Smooth muscle cell (in vitro differentiated cells): ENCODE results near the gene TBX19. TPM values are rescaled to one million over a fixed set of nuclear protein-coding genes. Genes with fewer than 3 reads are reported as not detected.

Source experiments
- DNase-seq: peaks from one replicate; lab custom pipeline; 2025; ENCODE audit not compliant: unreplicated experiment; lab: John Stamatoyannopoulos, UW
- H2AFZ ChIP-seq: fragments of 200-600 bp; sonication (generic); 2 replicates; pipeline ENCODE4 v1.6.0; 2016; ENCODE audit warnings: antibody characterized with exemption, low read depth, mild to moderate bottlenecking
- H3F3A ChIP-seq: fragments of 200-600 bp; sonication (generic); 2 replicates; pipeline ENCODE4 v1.6.0; 2017; ENCODE audit warnings: antibody characterized with exemption, low read depth
- H3K27ac ChIP-seq: fragments of 200-600 bp; sonication (generic); 2 replicates; pipeline ENCODE4 v1.5.1; 2016; ENCODE audit warnings: low read depth, mild to moderate bottlenecking
- H3K27me3 ChIP-seq: fragments of 200-600 bp; sonication (generic); 2 replicates; pipeline ENCODE4 v1.6.1; 2016; ENCODE audit warnings: low read depth, mild to moderate bottlenecking
- H3K36me3 ChIP-seq: fragments of 200-600 bp; sonication (generic); 2 replicates; pipeline ENCODE4 v1.5.1; 2016; ENCODE audit warnings: low read depth
- H3K4me1 ChIP-seq: fragments of 200-600 bp; sonication (generic); 2 replicates; pipeline ENCODE4 v1.5.1; 2016; ENCODE audit warnings: low read depth
- H3K4me2 ChIP-seq: fragments of 200-600 bp; sonication (generic); 2 replicates; pipeline ENCODE4 v1.6.0; 2016; ENCODE audit warnings: mild to moderate bottlenecking
- H3K4me3 ChIP-seq: fragments of 200-600 bp; sonication (generic); 2 replicates; pipeline ENCODE4 v1.5.1; 2016; ENCODE audit warnings: mild to moderate bottlenecking
- H3K79me2 ChIP-seq: fragments of 200-600 bp; sonication (generic); 2 replicates; pipeline ENCODE4 v1.6.0; 2016; ENCODE audit warnings: low read depth, mild to moderate bottlenecking
- H3K9ac ChIP-seq: fragments of 200-600 bp; sonication (generic); 2 replicates; pipeline ENCODE4 v1.6.0; 2016; ENCODE audit warnings: low read depth
- H3K9me3 ChIP-seq: fragments of 200-600 bp; sonication (generic); replicated peaks from 2 replicates; pipeline ENCODE4 v1.5.1; 2016; ENCODE audit warnings: low read depth
- H4K20me1 ChIP-seq: fragments of 200-600 bp; sonication (generic); 2 replicates; pipeline ENCODE4 v1.6.0; 2016; ENCODE audit warnings: low read depth
- CTCF ChIP-seq: fragments of 200-600 bp; sonication (generic); IDR thresholded peaks from 2 replicates; pipeline ENCODE4 v1.5.1; 2017; ENCODE audit warnings: borderline replicate concordance, mild to moderate bottlenecking, antibody characterized with exemption; ENCODE audit not compliant: insufficient read depth, poor library complexity, severe bottlenecking
- WGBS: methylation state at CpG from one replicate; pipeline ENCODE4 v1.1.7; 2016; ENCODE audit warnings: low lambda C conversion rate; 5-methylcytosine and 5-hydroxymethylcytosine counted together
- polyA plus RNA-seq: library from polyadenylated mRNA; unstranded; fragments of >200 nt; fragmentation: Nextera tagmentation; extraction: Ambion mirVana; gene quantifications from 2 replicates; pipeline ENCODE4 v1.2.1, GENCODE V29; 2016
- total RNA-seq: library from RNA; depleted of rRNA; stranded (reverse); fragments of >200 nt; gene quantifications from 2 replicates; pipeline ENCODE4 v1.2.3, GENCODE V29; 2014

The TBX19 gene
- total and polyA plus RNA-seq, 2 experiments from 2014 or later, result 0.47 to 3.9 TPM

DNA sequence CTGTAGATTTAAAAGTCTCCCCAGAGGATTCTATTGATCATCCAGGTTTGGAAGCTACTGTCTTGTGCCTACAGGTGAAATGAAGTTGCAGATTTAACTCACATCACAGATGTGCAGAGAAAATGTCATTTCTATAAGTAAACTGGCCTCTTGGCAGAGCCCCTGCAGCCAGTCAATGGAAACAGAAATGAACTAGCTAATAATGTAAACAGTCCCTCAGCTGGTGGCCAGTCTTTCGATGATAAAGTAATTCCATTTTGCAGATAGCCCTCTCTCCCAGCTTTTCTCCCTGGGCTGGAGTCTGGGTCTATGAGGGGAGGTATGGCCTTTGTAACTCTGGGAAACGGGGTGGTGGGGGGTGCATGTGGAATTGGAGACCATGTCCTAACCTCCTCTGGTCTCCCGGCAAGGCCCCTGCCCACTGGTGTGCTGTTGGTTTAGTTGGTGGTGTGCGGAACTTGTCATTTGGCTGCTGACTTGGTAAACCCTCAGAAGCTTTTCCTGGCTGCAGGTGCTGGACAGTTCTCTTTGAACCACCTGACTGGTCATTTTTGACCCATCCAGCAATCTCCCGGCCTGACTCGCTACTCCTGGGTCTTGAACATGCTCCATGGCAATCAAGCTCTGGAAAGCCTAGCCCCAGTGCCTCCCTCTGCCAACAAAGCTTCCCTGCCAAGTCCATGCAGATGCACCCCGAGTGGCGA, 14.9 kb downstream of the TBX19 start:
- H3K4me3 ChIP-seq, result no peak overlapping the region
- no peak overlapping the region for H3K9ac ChIP-seq
- H3F3A ChIP-seq, result peaks cover 6% of the 10 kb centered on the region
- 88% methylated on average over 8 of the region's 8 CpGs for WGBS
- no peaks in the 10 kb centered on the region for H3K79me2 ChIP-seq
- DNase-seq, result no peak
- H3K27me3 ChIP-seq, result no peaks in the 10 kb centered on the region
- no peak overlapping the region for H3K27ac ChIP-seq
- no peak overlapping the region for H2AFZ ChIP-seq
- no peaks in the 10 kb centered on the region for H3K4me1 ChIP-seq
- H4K20me1 ChIP-seq, result no peaks in the 10 kb centered on the region
- no peak overlapping the region for H3K4me2 ChIP-seq
- H3K9me3 ChIP-seq, result no peaks in the 10 kb centered on the region
- H3K36me3 ChIP-seq, result no peaks in the 10 kb centered on the region
- TF ChIP-seq CTCF, result no peak

GRCh38 chr1:168297019-168297730, 16.5 kb downstream of the TBX19 start:
- no peak for DNase-seq
- Histone ChIP-seq H3K4me3 (no peak overlapping the region), H3K79me2 (no peaks in the 10 kb centered on the region), H3K4me1 (no peaks in the 10 kb centered on the region), H3K27me3 (no peaks in the 10 kb centered on the region), H4K20me1 (no peaks in the 10 kb centered on the region), H3K36me3 (no peaks in the 10 kb centered on the region), H3K4me2 (no peak overlapping the region), H3F3A (peaks cover 6% of the 10 kb centered on the region), H3K9me3 (no peaks in the 10 kb centered on the region), H3K27ac (no peak overlapping the region), H2AFZ (no peak overlapping the region), H3K9ac (no peak overlapping the region)
- TF ChIP-seq CTCF, result no peak
- WGBS, result 32% methylated on average over 7 of the region's 7 CpGs

GRCh38 chr1:168298446-168298845, 17.8 kb downstream of the TBX19 start:
- Histone ChIP-seq H3K79me2 (no peaks in the 10 kb centered on the region), H3K36me3 (no peaks in the 10 kb centered on the region), H3K9me3 (no peaks in the 10 kb centered on the region), H3K4me3 (no peak overlapping the region), H3K4me1 (no peaks in the 10 kb centered on the region), H3K27me3 (no peaks in the 10 kb centered on the region), H3F3A (peaks cover 6% of the 10 kb centered on the region), H3K27ac (no peak overlapping the region), H3K9ac (no peak overlapping the region), H3K4me2 (no peak overlapping the region), H4K20me1 (no peaks in the 10 kb centered on the region), H2AFZ (no peak overlapping the region)
- 95% methylated on average over 3 of the region's 3 CpGs for WGBS
- DNase-seq, result no peak
- no peak for TF ChIP-seq CTCF
